ENCODE results near the gene ENOX1. TPM values are rescaled to one million over a fixed set of nuclear protein-coding genes. Genes with fewer than 3 reads are reported as not detected.

The ENOX1 gene
- total RNA-seq, 1 donor from 2014 or later, result 2.5 TPM

- H3K4me1 Mint-ChIP-seq (ENCODE audit: low read depth), result peaks cover 49% of the 10 kb centered on the region
- no peaks in the 10 kb centered on the region for H3K9me3 Mint-ChIP-seq (ENCODE audit: low read depth)
- no peaks in the 10 kb centered on the region for H3K36me3 Mint-ChIP-seq (ENCODE audit: insufficient read depth)
- no peak overlapping the region for H3K4me3 Mint-ChIP-seq (ENCODE audit: low read depth)
- peak overlapping the region; percentile 97 for H3K27ac Mint-ChIP-seq
- DNase-seq (ENCODE audit: low spot score, unreplicated experiment), result no peak
- TF ChIP-seq, protein P1, sequence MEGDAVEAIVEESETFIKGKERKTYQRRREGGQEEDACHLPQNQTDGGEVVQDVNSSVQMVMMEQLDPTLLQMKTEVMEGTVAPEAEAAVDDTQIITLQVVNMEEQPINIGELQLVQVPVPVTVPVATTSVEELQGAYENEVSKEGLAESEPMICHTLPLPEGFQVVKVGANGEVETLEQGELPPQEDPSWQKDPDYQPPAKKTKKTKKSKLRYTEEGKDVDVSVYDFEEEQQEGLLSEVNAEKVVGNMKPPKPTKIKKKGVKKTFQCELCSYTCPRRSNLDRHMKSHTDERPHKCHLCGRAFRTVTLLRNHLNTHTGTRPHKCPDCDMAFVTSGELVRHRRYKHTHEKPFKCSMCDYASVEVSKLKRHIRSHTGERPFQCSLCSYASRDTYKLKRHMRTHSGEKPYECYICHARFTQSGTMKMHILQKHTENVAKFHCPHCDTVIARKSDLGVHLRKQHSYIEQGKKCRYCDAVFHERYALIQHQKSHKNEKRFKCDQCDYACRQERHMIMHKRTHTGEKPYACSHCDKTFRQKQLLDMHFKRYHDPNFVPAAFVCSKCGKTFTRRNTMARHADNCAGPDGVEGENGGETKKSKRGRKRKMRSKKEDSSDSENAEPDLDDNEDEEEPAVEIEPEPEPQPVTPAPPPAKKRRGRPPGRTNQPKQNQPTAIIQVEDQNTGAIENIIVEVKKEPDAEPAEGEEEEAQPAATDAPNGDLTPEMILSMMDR (IDR thresholded peaks at IDR 0.05; ENCODE audit: unreplicated experiment), result no peak
- H3K27me3 Mint-ChIP-seq, result no peaks in the 10 kb centered on the region
Observed at GRCh38 chr13:43271152-43271551, 515.6 kb downstream of the ENOX1 start.

DNA sequence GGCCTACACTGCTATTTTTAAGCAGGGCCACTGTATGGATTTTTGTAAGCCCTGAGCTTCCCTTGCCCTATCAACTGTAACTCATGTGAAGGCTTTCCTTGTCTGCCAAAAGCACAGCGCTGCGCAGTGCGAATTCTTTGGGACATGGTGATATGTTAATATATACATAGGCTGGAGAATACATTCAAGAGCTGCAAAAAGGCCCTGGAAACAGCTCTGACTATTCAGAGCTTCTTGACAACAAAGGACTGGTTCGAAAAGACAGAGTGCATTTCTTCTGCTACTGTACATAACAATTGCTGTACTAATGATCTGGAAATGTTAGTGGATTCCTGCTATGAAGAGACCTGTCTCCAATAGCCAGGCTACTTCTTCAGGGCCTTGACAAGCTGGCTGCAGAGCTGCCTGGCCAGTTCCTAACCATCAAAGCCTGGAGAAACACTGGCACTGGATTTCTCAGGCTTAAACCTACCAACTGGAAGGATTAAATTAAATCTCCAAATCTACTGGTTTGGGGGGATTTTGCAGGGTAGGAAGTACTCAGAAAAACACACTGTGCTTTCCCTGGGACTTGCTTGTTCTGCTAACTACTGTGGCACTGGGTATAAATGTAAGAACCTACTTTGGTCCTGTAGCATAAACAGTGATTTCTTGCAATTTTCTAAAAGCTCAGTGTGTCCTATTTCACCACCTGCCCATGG is 516.5 kb downstream of the ENOX1 start:
- peaks cover 45% of the 10 kb centered on the region for H3K4me1 Mint-ChIP-seq (ENCODE audit: low read depth)
- DNase-seq (ENCODE audit: low spot score, unreplicated experiment), result no peak
- H3K27ac Mint-ChIP-seq, result peak overlapping the region; percentile 97
- H3K4me3 Mint-ChIP-seq (ENCODE audit: low read depth), result no peak overlapping the region
- no peaks in the 10 kb centered on the region for H3K9me3 Mint-ChIP-seq (ENCODE audit: low read depth)
- TF ChIP-seq, protein P1 (IDR thresholded peaks at IDR 0.05; ENCODE audit: unreplicated experiment), result no peak
- H3K36me3 Mint-ChIP-seq (ENCODE audit: insufficient read depth), result no peaks in the 10 kb centered on the region
- no peaks in the 10 kb centered on the region for H3K27me3 Mint-ChIP-seq

GRCh38 chr13:43269037-43269481 is 517.7 kb downstream of the ENOX1 start:
- Mint-ChIP-seq H3K4me1 (ENCODE audit: low read depth) (peaks cover 43% of the 10 kb centered on the region), H3K9me3 (ENCODE audit: low read depth) (no peaks in the 10 kb centered on the region), H3K27ac (peak overlapping the region; percentile 97), H3K4me3 (ENCODE audit: low read depth) (peak overlapping the region; percentile 17), H3K27me3 (no peaks in the 10 kb centered on the region), H3K36me3 (ENCODE audit: insufficient read depth) (no peaks in the 10 kb centered on the region)
- DNase-seq (ENCODE audit: low spot score, unreplicated experiment), result peak; percentile 24
- TF ChIP-seq, protein P1 (IDR thresholded peaks at IDR 0.05; ENCODE audit: unreplicated experiment), result no peak

GRCh38 chr13:43268632-43269031 is 518.1 kb downstream of the ENOX1 start:
- no peaks in the 10 kb centered on the region for H3K9me3 Mint-ChIP-seq (ENCODE audit: low read depth)

GRCh38 chr13:43267916-43268315 is 518.9 kb downstream of the ENOX1 start:
- H3K27ac Mint-ChIP-seq, result peak overlapping the region; percentile 71
- no peaks in the 10 kb centered on the region for H3K27me3 Mint-ChIP-seq
- H3K36me3 Mint-ChIP-seq (ENCODE audit: insufficient read depth), result no peaks in the 10 kb centered on the region

More at GRCh38 chr13:43268632-43269031, 518.1 kb downstream of the ENOX1 start:
- DNase-seq (ENCODE audit: low spot score, unreplicated experiment), result no peak
- TF ChIP-seq, protein P1 (IDR thresholded peaks at IDR 0.05; ENCODE audit: unreplicated experiment), result no peak
- no peaks in the 10 kb centered on the region for H3K36me3 Mint-ChIP-seq (ENCODE audit: insufficient read depth)
- peak overlapping the region; percentile 97 for H3K27ac Mint-ChIP-seq
- H3K4me1 Mint-ChIP-seq (ENCODE audit: low read depth), result peaks cover 43% of the 10 kb centered on the region
- H3K4me3 Mint-ChIP-seq (ENCODE audit: low read depth), result peak overlapping the region; percentile 17
- no peaks in the 10 kb centered on the region for H3K27me3 Mint-ChIP-seq

More at GRCh38 chr13:43267916-43268315, 518.9 kb downstream of the ENOX1 start:
- peaks cover 43% of the 10 kb centered on the region for H3K4me1 Mint-ChIP-seq (ENCODE audit: low read depth)
- H3K4me3 Mint-ChIP-seq (ENCODE audit: low read depth), result no peak overlapping the region
- TF ChIP-seq, protein P1 (IDR thresholded peaks at IDR 0.05; ENCODE audit: unreplicated experiment), result no peak
- DNase-seq (ENCODE audit: low spot score, unreplicated experiment), result no peak
- no peaks in the 10 kb centered on the region for H3K9me3 Mint-ChIP-seq (ENCODE audit: low read depth)
